Glutamatergic neuron (in vitro differentiated cells): ENCODE data around the gene SLC10A7. TPM values are rescaled to one million over a fixed set of nuclear protein-coding genes. Genes with fewer than 3 reads are reported as not detected.

Experiments used
- DNase-seq: peaks from one replicate; pipeline ENCODE4 v3.0.0; 2022
- H3K27ac Mint-ChIP-seq: one replicate; pipeline ENCODE4 v1.8.0; 2020; ENCODE audit warnings: mild to moderate bottlenecking, mixed read lengths, inconsistent platforms; ENCODE audit not compliant: unreplicated experiment
- H3K27me3 Mint-ChIP-seq: one replicate; pipeline ENCODE4 v1.8.0; 2020; ENCODE audit warnings: mild to moderate bottlenecking, moderate library complexity, mixed read lengths, inconsistent platforms; ENCODE audit not compliant: unreplicated experiment
- H3K36me3 Mint-ChIP-seq: one replicate; pipeline ENCODE4 v1.8.0; 2020; ENCODE audit warnings: mild to moderate bottlenecking, mixed read lengths, inconsistent platforms; ENCODE audit not compliant: unreplicated experiment
- H3K4me1 Mint-ChIP-seq: one replicate; pipeline ENCODE4 v1.8.0; 2020; ENCODE audit warnings: mild to moderate bottlenecking, low read depth, mixed read lengths, inconsistent platforms; ENCODE audit not compliant: unreplicated experiment
- H3K4me3 Mint-ChIP-seq: one replicate; pipeline ENCODE4 v1.8.0; 2020; ENCODE audit warnings: mild to moderate bottlenecking, mixed read lengths, inconsistent platforms; ENCODE audit not compliant: unreplicated experiment
- H3K9me3 Mint-ChIP-seq: one replicate; pipeline ENCODE4 v1.8.0; 2020; ENCODE audit warnings: mild to moderate bottlenecking, moderate library complexity, mixed read lengths, inconsistent platforms; ENCODE audit not compliant: unreplicated experiment
- CTCF ChIP-seq: fragments of 200-600 bp; sonication (generic); IDR thresholded peaks from one replicate; pipeline ENCODE4 v1.5.0; 2021; ENCODE audit not compliant: partially characterized antibody, unreplicated experiment
- total RNA-seq: library from RNA; stranded (reverse); fragmentation: NEBNext Ultra II Directional; extraction: Animal tissue kit (Norgen Biotek cat#: 25700); gene quantifications from one replicate; pipeline ENCODE4 v1.2.1, GENCODE V29; 2021; ENCODE audit not compliant: unreplicated experiment

Gene SLC10A7
- total RNA-seq, 1 donor from 2014 or later: 13.5 TPM

- DNase-seq: no peak
- Mint-ChIP-seq H3K27ac (no peak overlapping the region), H3K9me3 (peaks cover 3% of the 10 kb centered on the region), H3K4me1 (no peaks in the 10 kb centered on the region), H3K27me3 (no peaks in the 10 kb centered on the region), H3K36me3 (no peaks in the 10 kb centered on the region), H3K4me3 (no peak overlapping the region)
- no peak for TF ChIP-seq CTCF
These were observed 193.7 kb downstream of the SLC10A7 start for GRCh38 chr4:146327859-146328650.

GRCh38 chr4:146318894-146319293 lies 202.8 kb downstream of the SLC10A7 start:
- Mint-ChIP-seq H3K36me3 (no peaks in the 10 kb centered on the region), H3K27me3 (no peaks in the 10 kb centered on the region), H3K4me3 (no peak overlapping the region), H3K27ac (no peak overlapping the region), H3K9me3 (no peaks in the 10 kb centered on the region), H3K4me1 (no peaks in the 10 kb centered on the region)
- no peak for DNase-seq
- TF ChIP-seq CTCF: no peak

- no peaks in the 10 kb centered on the region for H3K4me1 Mint-ChIP-seq
These were observed 204.0 kb downstream of the SLC10A7 start for GRCh38 chr4:146317783-146318182.

GRCh38 chr4:146315184-146315583 lies 206.6 kb downstream of the SLC10A7 start:
- no peaks in the 10 kb centered on the region for H3K9me3 Mint-ChIP-seq
- TF ChIP-seq CTCF: no peak
- H3K27me3 Mint-ChIP-seq: no peaks in the 10 kb centered on the region
- no peaks in the 10 kb centered on the region for H3K36me3 Mint-ChIP-seq
- no peak overlapping the region for H3K4me3 Mint-ChIP-seq
- no peak for DNase-seq
- no peak overlapping the region for H3K27ac Mint-ChIP-seq
- peaks cover 11% of the 10 kb centered on the region for H3K4me1 Mint-ChIP-seq

More at GRCh38 chr4:146317783-146318182, 204.0 kb downstream of the SLC10A7 start:
- Mint-ChIP-seq H3K4me3 (no peak overlapping the region), H3K27me3 (no peaks in the 10 kb centered on the region), H3K27ac (no peak overlapping the region), H3K36me3 (no peaks in the 10 kb centered on the region), H3K9me3 (no peaks in the 10 kb centered on the region)
- no peak for DNase-seq
- TF ChIP-seq CTCF: no peak

GRCh38 chr4:146311238-146311970 lies 210.3 kb downstream of the SLC10A7 start:
- DNase-seq: no peak
- H3K4me1 Mint-ChIP-seq: peaks cover 14% of the 10 kb centered on the region
- H3K27ac Mint-ChIP-seq: peak overlapping the region; percentile 63
- H3K27me3 Mint-ChIP-seq: no peaks in the 10 kb centered on the region
- TF ChIP-seq CTCF: no peak
- H3K9me3 Mint-ChIP-seq: no peaks in the 10 kb centered on the region
- no peak overlapping the region for H3K4me3 Mint-ChIP-seq
- H3K36me3 Mint-ChIP-seq: no peaks in the 10 kb centered on the region
